DMS153 treated with DMSO at 0.1 percent for 48 hours (cell line): Measurements from ENCODE around the gene GPR27.

Experiments used
- DNase-seq: peaks from one replicate; lab custom pipeline; 2025; ENCODE audit not compliant: unreplicated experiment; lab: John Stamatoyannopoulos, UW

GPR27 gene

GRCh38 chr3:71732637-71733036 is 21.0 kb upstream of the GPR27 start:
- no peak for DNase-seq

DNA sequence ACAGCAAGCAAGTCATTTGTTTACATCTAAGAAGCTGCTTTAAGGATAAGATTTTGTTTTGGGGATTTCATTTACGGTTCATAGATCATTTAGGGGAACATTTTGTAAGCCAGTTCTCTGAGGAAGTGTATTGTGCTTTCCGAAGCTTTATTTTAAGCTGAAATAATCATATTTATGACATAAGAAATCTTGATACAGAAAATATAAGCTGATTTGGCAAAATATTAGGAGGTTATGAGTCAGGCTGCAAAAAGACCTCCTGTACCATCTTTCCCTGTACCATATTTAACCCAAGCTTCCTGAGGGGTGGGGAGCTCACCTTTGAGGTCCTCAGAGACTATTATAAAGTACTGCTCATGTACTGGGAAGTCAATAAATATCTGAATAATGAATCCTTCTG is 20.3 kb upstream of the GPR27 start:
- no peak for DNase-seq

DNA sequence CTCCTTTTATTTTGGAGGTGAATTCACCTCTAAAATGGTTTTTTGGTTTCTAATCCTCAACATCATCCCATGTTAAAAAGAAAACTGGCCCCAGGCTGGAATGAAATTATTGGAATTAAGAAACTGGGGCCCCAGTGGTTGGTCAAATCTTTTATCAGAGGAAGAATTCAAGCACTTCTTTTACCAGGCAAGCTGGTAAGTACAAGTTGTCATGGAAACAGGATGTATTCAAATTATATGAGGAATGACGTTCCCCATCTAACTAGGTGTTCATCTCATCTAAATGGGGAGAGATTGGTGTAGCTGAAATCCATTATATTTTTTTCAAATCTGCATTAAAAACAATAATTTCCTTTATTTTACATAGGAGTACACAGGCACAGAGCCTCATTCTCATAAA is 18.8 kb upstream of the GPR27 start:
- no peak for DNase-seq

- DNase-seq, result no peak
Observed at GRCh38 chr3:71742621-71743020, 11.0 kb upstream of the GPR27 start.

- no peak for DNase-seq
Observed at GRCh38 chr3:71744738-71745137, 8.9 kb upstream of the GPR27 start.

DNA sequence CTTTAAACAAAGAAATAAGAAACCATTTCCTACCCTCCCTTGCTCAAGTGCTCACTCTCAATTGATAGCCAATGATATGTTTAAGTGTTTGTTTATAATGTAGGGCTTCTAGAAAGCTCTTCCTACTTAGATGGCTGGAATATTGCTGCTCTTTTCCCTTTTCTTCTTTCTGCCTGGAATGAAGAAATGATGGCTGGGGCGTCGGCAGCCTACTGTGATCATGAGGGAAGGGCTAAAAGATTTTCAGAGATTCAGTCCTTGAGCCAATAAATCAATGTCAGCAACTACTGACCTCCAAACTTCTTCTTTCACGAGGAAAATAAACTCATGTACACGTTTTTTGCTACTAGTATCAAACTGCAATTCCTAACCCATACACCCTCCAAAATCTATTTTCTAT is 2.1 kb upstream of the GPR27 start:
- no peak for DNase-seq

- DNase-seq, result no peak
Observed at GRCh38 chr3:71752831-71753700, 589 bp upstream of the GPR27 start.

GRCh38 chr3:71754610-71755253 is 1.1 kb downstream of the GPR27 start:
- no peak for DNase-seq

GRCh38 chr3:71758091-71758490 is 4.4 kb downstream of the GPR27 start:
- no peak for DNase-seq

- DNase-seq, result no peak
Observed at GRCh38 chr3:71759401-71759800, 5.7 kb downstream of the GPR27 start.

- DNase-seq, result no peak
Observed at GRCh38 chr3:71760140-71760539, 6.5 kb downstream of the GPR27 start.

DNA sequence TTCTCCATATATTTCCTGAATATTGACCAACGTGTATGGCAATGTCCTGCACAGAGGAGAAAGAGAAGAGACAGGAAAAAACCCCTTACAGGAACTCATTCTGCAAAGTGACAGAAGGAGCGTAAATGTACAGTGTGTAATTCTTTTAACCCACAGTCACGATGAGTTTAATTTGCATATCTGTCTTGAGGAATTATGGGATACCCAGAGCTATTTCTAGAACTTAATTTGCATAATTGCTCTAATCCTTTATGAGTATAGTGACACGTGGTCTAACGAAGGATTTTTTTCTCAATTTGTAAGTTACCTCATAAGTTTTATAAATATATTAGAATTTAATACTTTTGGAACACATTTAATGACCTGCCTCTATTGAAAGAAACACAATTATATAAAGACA is 9.8 kb downstream of the GPR27 start:
- DNase-seq, result no peak

- DNase-seq, result no peak
Observed at GRCh38 chr3:71771126-71771525, 17.5 kb downstream of the GPR27 start.

DNA sequence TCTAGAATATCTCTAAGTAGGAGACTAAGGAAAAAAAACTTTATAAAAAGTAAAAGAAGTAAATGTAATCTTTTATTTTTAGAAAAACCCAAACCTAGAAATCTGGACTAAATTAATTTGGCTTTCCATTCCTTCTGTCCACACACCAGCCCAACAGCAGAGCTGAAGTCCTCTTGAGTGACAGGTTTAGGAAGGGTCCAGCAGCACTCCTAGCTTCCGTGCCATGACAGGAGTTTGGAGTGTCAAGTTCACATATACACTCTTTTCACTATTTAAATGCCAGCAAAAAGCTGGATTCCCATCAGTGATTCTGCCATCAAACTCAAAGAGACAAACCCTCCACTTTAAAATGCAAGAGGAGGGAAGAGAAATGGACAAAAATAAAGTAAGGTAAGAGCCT is 18.2 kb downstream of the GPR27 start:
- DNase-seq, result no peak

DNA sequence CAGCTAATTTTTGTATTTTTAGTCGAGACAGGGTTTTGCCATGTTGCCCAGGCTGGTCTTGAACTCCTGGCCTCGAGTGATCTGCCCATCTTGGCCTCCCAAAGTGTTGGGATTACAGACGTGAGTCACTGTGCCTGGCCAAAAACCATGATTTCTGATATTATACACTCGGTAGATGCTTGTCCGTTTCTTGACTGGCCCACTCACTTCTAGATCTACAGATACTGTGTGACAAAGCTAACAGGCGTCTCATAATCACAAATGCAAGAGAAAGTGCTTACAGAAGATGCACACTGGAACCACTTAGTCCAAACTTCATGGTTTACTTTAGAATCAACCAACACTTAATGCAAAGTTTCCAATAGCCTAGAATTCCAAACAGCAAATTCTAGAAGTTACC is 22.9 kb downstream of the GPR27 start:
- no peak for DNase-seq

DNA sequence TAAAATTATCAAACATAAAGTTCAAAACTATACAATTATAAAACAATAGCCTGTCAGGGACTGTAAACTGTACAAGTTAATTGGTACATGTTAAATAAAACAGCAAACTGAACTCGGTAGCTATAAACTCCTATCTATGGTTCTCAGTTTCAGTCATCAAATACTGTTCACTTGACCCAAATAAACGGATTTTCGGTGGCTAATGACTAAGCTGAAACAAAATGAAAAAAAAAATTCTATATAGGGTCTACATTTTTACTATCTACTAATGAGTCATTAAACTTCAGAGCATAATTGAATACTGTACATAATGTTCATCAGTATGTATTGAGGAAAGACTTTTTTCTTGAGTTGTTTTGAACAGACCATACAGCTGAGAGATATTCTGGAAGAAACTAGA is 24.7 kb downstream of the GPR27 start:
- DNase-seq, result no peak

GRCh38 chr3:71779674-71780377 is 26.2 kb downstream of the GPR27 start:
- no peak for DNase-seq

GRCh38 chr3:71780430-71780829 is 26.8 kb downstream of the GPR27 start:
- DNase-seq, result no peak

DNA sequence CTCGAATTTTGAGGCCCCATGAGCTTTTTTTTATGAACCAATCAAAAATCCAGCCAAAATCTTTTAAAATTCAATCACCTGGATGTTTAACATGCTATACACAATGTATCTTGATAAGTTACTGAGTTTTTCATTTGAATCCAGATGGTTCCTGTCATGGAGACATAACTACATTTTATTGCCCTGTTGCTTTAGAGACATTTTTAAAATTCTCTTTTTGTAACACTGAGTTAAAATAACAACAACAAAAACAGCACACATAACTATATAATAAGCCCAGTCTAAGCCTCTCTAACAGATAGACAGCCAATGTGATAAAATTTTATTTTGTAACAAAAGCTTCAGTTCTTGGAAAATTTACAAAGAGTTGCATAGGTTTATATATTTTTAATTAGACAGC is 29.5 kb downstream of the GPR27 start:
- DNase-seq, result no peak

DNA sequence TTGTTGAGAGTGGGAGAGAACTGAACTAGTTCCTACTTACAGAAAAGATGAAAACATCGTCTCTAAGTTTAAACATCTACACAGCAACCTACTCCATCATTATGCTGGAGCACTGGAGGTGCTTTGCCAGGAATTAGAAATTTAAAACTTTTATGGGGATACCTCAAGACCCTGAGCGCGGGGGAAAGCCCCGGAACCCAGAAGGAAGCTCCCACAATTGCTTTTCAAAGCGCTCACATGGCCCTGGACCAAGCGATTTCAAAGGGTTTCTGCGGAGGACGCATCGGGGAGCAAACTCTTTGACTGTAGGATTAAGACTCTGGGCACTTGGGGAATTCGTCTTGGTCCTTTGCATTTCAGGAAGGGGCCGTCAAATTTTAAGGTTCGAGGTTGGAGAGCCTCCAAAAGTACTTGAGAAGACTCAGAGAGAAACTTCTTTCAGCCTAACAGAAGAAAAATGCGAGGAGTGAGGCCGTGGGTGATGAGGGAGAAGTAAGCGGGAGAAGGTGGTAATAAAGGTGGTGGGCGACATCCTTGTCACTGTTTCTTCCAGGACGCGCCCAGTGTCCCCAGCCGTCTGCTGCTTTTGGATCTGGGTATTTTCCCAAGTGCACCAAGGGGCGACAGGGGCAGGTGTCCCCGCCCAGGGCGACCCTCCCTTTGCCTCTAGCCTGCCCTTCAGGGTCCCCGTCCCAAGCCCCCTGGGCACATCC is 30.7 kb downstream of the GPR27 start:
- no peak for DNase-seq

DNA sequence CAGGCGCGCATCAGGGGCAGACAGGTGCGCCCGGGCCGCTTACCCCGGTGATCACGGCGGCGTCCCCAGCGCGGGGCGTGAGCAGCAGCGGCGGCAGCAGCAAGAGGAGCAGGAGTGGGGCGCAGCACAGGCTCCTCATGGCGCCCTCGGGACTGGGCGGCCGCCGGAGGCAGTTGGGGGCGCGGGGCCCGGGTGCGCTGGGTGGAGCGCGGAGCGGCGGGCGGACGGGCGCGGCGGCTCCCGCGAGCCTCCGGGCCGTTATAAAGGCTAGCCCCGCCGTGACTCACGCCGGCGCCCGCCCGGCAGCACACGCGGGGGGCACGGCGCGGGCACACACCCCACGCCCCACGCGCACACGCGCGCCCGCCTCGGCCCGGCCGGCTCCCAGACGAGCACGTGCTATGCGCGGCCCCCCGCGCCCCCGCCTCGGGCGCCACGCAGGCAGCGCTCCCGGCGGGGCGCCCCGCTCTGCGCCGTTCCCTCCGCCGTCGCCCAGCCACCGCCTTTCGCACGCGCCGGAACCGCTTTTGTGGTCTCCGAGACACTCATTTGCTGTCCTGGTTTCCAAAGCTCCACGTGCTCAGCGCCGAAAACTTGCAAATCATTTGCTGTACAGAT is 31.4 kb downstream of the GPR27 start, which contains the start of gene PROK2:
PROK2 (minus strand) TSS at position 235 of the 618 bp plus-strand sequence; CDS start at position 139, 96 bp downstream.
- no peak for DNase-seq
